Measurements from ENCODE around the gene SORCS2. TPM values are rescaled to one million over a fixed set of nuclear protein-coding genes. Genes with fewer than 3 reads are reported as not detected.

Gene SORCS2
- total RNA-seq, 2 donors from 2014 or later, result 1.0 to 4.4 TPM

DNA sequence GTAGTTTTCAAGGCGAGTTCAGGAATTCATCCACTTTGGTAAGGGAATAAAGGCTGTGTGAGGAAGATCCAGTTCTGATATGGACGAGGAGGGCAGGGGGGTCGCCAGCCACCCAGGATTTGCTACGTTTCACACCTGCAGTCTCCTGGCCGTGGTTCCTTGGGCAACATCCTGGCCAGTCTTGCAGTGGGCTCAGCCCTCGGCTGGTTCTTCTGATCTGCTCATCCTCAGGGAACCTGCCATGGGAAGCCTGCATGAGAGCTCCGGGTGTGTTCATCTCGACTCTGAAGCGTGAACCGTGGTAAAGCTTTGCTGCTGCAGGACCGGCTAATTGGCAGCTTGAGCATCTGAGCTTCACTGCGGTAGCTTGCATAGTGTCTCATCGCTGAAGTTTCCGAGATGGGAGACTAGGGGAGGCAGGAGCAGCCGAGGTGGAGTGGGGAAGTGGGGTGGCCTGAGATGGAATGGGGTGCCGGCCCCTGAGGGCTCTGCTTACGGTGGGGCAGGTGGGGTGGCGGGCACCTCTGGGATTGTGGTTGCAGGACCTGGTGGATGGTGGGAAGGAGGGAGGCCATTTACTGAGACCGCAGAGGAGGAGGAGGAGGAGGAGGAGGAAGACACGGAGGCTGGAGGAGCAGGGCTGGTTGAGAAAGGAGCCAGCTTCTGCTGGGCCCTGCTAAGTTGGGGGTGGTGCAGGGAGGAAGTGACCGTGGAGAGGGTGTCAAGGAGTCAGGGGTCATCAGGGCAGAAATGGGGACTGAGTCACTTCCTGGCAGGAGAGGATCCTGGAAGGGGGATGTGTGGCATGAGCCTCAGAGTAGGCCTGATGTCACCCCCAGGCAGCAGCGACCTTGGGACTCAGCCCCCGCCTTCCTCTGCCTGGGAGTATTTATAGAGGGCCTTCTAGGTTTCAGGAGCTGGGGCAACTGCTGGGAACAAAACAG lies 455.5 kb downstream of the SORCS2 start:
- no peak overlapping the region for H3K27ac ChIP-seq
- intact Hi-C loops (cut with DNase I), result no loop called here

DNA sequence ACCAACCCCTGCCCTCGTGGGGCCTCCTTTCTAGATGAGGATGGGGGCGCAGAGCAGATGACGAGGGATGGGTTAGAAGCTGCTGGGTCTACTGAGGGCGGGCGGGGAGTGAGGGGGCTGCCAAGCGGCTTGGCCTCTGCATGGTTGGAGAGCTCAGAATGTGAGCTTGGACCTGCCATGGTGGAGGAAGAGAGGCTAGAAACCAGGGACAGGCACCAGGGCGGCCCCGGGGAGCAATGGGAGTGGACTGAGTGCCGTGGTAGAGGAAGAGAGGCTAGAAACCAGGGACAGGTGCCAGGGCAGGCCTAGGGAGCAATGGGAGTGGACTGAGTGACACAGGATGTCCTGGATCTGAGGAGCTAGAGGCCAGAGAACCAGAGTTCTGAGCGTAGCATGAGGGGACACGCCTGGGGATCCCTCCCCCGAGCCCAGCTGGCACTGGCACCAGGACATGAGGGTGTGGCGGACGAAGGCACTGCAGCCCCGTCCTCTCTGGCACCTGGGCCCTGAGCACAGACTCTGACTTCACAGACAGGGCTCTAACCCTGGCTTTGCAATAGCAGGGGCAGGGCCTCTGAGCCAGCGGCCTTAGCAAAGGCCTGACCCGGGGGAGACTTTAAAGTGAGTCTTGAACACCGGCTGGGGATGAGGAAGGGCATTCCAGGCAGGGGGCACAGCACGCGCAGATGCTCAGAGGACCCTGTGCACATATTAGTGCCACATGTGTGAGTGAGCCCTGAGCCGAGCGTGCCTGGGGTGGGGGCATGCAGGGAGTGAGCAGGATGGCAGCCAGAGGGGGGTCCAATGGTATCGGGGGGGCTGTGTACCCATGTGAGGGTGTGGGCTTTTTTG lies 456.4 kb downstream of the SORCS2 start:
- Histone ChIP-seq H3K27ac (no peak overlapping the region), H3K4me1 (replicated peaks) (no peaks in the 10 kb centered on the region), H3K36me3 (no peaks in the 10 kb centered on the region), H3K27me3 (replicated peaks; ENCODE audit: insufficient read depth) (no peaks in the 10 kb centered on the region), H3K4me3 (no peak overlapping the region), H3K9me3 (no peaks in the 10 kb centered on the region)
- TF ChIP-seq POLR2A (IDR thresholded peaks at IDR 0.05) (no peak), CTCF (IDR thresholded peaks at IDR 0.05) (no peak), POLR2AphosphoS5 (IDR thresholded peaks at IDR 0.05) (no peak)
- intact Hi-C loops (cut with DNase I), result no loop called here
- DNase-seq (ENCODE audit: low spot score), result no peak
- 73% methylated on average over 23 of the region's 23 CpGs for WGBS

More for the DNA sequence above, 455.5 kb downstream of the SORCS2 start:
- DNase-seq (ENCODE audit: low spot score), result no peak
- H3K4me1 ChIP-seq (replicated peaks), result no peaks in the 10 kb centered on the region
- TF ChIP-seq CTCF (IDR thresholded peaks at IDR 0.05), result no peak
- TF ChIP-seq POLR2AphosphoS5 (IDR thresholded peaks at IDR 0.05), result no peak
- TF ChIP-seq POLR2A (IDR thresholded peaks at IDR 0.05), result no peak
- H3K9me3 ChIP-seq, result no peaks in the 10 kb centered on the region
- no peak overlapping the region for H3K4me3 ChIP-seq
- H3K27me3 ChIP-seq (replicated peaks; ENCODE audit: insufficient read depth), result no peaks in the 10 kb centered on the region
- 85% methylated on average over 23 of the region's 23 CpGs for WGBS
- H3K36me3 ChIP-seq, result no peaks in the 10 kb centered on the region

GRCh38 chr4:7649411-7649740 lies 457.0 kb downstream of the SORCS2 start:
- 94% methylated on average over 5 of the region's 5 CpGs for WGBS
- Histone ChIP-seq H3K4me1 (replicated peaks) (no peaks in the 10 kb centered on the region), H3K9me3 (no peaks in the 10 kb centered on the region), H3K27me3 (replicated peaks; ENCODE audit: insufficient read depth) (no peaks in the 10 kb centered on the region), H3K27ac (no peak overlapping the region), H3K4me3 (no peak overlapping the region), H3K36me3 (no peaks in the 10 kb centered on the region)
- intact Hi-C loops (cut with DNase I), result no loop called here
- no peak for DNase-seq (ENCODE audit: low spot score)
- no peak for TF ChIP-seq POLR2A (IDR thresholded peaks at IDR 0.05)
- no peak for TF ChIP-seq CTCF (IDR thresholded peaks at IDR 0.05)
- TF ChIP-seq POLR2AphosphoS5 (IDR thresholded peaks at IDR 0.05), result no peak

GRCh38 chr4:7649741-7650531 lies 457.6 kb downstream of the SORCS2 start:
- Histone ChIP-seq H3K4me3 (no peak overlapping the region), H3K36me3 (no peaks in the 10 kb centered on the region), H3K4me1 (replicated peaks) (no peaks in the 10 kb centered on the region), H3K27ac (no peak overlapping the region), H3K9me3 (no peaks in the 10 kb centered on the region), H3K27me3 (replicated peaks; ENCODE audit: insufficient read depth) (no peaks in the 10 kb centered on the region)
- no peak for TF ChIP-seq CTCF (IDR thresholded peaks at IDR 0.05)
- no peak for TF ChIP-seq POLR2AphosphoS5 (IDR thresholded peaks at IDR 0.05)
- no peak for TF ChIP-seq POLR2A (IDR thresholded peaks at IDR 0.05)
- DNase-seq (ENCODE audit: low spot score), result no peak
- intact Hi-C loops (cut with DNase I), result no loop called here
- WGBS, result 88% methylated on average over 32 of the region's 32 CpGs

All from prostate gland (tissue), 2 donors.